Measurements from ENCODE around the gene MAP2K5. TPM values are rescaled to one million over a fixed set of nuclear protein-coding genes. Genes with fewer than 3 reads are reported as not detected.

Gene MAP2K5
- total RNA-seq, 1 donor: 8.9 TPM

GRCh38 chr15:67838789-67839332 lies 296.4 kb downstream of the MAP2K5 start:
- H3K4me3 ChIP-seq (ENCODE audit: low read depth, low read length): no peak overlapping the region
- TF ChIP-seq CTCF (IDR thresholded peaks at IDR 0.05; ENCODE audit: insufficient read depth, low read length): no peak
- no peak for DNase-seq (ENCODE audit: low read depth)

- peak; percentile 63 for DNase-seq (ENCODE audit: low read depth)
- H3K4me3 ChIP-seq (ENCODE audit: low read depth, low read length): peak overlapping the region; percentile 49
- TF ChIP-seq CTCF (IDR thresholded peaks at IDR 0.05; ENCODE audit: insufficient read depth, low read length): no peak
Observed at GRCh38 chr15:67839499-67839928, 297.0 kb downstream of the MAP2K5 start.

- peak; percentile 93 for DNase-seq (ENCODE audit: low read depth)
- TF ChIP-seq CTCF (IDR thresholded peaks at IDR 0.05; ENCODE audit: insufficient read depth, low read length): no peak
- peak within 1 kb of the TSS; percentile 89 for H3K4me3 ChIP-seq (ENCODE audit: low read depth, low read length)
Observed at GRCh38 chr15:67839929-67840748, 297.6 kb downstream of the MAP2K5 start, which contains the start of gene RNU6-1. Gene RNU6-1, minus strand, starts transcription at chr15:67840045.

DNA sequence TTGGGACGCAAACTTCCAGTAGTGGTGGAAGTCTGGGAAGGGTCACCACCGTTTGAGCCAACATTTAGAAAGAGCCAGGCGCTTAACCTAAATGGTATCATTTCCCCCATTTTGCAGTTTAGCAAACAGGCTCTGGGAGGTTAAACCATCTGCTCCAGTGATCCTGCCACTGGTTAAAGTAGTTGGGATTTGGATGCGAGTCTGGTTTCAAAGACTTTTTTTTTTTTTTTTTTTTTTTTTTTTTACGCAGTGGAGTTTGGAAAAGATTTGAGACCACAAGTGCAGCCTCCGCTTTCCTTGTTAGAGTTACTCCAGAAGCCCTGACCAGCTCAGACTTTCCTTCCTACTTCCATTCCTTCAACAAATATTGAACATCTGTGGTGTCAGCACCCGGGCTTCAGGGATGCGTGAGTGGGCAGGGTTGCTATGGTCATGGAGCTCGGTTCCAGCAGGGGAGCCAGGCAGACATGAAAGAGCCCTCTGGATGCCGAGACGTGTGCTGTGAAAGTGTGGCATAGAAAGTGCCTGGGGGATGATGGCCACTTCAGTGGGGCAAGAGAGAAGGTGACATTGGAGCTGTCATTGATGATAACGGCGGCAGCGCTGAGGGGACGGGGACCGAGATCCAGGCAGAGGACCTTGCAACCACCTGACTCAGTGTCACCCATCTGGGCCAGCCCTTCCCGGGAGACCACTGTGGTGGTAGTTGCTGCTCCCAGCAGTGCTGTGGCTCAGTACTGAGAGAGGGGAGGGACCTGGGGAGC lies 298.4 kb downstream of the MAP2K5 start:
- peak; percentile 62 for DNase-seq (ENCODE audit: low read depth)
- peak; percentile 15 for TF ChIP-seq CTCF (IDR thresholded peaks at IDR 0.05; ENCODE audit: insufficient read depth, low read length)
- peak overlapping the region; percentile 89 for H3K4me3 ChIP-seq (ENCODE audit: low read depth, low read length)

DNA sequence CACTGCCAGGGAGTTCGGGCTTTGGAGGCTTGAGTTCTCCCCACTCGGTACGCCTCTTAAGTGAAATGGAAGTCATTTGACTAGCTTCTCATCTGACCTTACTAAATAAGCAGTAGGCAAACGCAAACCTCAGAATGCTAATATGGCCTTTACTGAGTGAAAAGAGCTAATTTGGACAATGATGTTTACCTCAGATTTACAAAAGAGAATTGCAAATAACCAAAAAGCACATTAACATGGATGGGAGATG lies 298.9 kb downstream of the MAP2K5 start:
- no peak for DNase-seq (ENCODE audit: low read depth)
- H3K4me3 ChIP-seq (ENCODE audit: low read depth, low read length): peak overlapping the region; percentile 89
- no peak for TF ChIP-seq CTCF (IDR thresholded peaks at IDR 0.05; ENCODE audit: insufficient read depth, low read length)

DNA sequence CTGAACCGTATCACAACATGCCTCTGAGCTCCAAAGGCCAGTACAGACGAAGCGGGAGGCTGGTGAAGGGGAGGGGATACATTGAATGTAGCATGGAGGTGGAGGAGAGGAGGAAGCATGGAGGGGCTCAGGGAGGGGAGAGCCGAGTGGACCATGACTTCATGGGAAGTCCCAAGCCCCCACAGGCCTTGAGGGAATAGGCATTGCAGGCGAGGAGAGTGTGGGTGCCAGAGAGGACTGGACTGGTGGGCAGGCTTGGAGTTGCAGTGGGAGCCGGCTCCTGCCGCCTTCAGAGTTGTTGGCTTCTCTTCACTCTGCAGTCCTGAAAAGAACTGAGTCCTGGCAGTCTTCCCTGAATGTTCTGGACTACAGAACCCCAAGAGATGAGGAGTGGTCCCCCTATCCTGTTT lies 300.6 kb downstream of the MAP2K5 start:
- TF ChIP-seq CTCF (IDR thresholded peaks at IDR 0.05; ENCODE audit: insufficient read depth, low read length): no peak

More for the DNA sequence above, 300.6 kb downstream of the MAP2K5 start:
- no peak overlapping the region for H3K4me3 ChIP-seq (ENCODE audit: low read depth, low read length)
- DNase-seq (ENCODE audit: low read depth): no peak

Measured in fibroblast of the aortic adventitia (primary cell).